RWPE1 (cell line): ENCODE measurements around the gene BOD1L2.
A peak's percentile ranks its signal among the peaks of the same experiment; 100 is the strongest.

Experiments
- CTCF ChIA-PET: fragments of 350-600 bp; sonication (Branson Sonifier 250); formaldehyde crosslinking; extraction: SDS; loops from one replicate; lab custom pipeline; 2021; lab: Yijun Ruan, JAX
- POLR2A ChIA-PET: fragments of 400-600 bp; formaldehyde crosslinking; extraction: SDS; loops from one replicate; lab custom pipeline; 2020; ENCODE audit warnings: antibody characterized with exemption; ENCODE audit not compliant: low non-redundant PET; lab: Yijun Ruan, JAX
- DNase-seq: peaks from one replicate; pipeline ENCODE4 v3.0.0; 2012; ENCODE audit warnings: low spot score
- H3K27ac ChIP-seq: fragments of 450-650 bp; 2 replicates; pipeline ENCODE4 v1.5.1; 2017
- CTCF ChIP-seq: fragments of 450-650 bp; conservative IDR thresholded peaks from 2 replicates; pipeline ENCODE4 v1.5.1; 2017; ENCODE audit warnings: low read depth, mild to moderate bottlenecking

The BOD1L2 gene

DNA sequence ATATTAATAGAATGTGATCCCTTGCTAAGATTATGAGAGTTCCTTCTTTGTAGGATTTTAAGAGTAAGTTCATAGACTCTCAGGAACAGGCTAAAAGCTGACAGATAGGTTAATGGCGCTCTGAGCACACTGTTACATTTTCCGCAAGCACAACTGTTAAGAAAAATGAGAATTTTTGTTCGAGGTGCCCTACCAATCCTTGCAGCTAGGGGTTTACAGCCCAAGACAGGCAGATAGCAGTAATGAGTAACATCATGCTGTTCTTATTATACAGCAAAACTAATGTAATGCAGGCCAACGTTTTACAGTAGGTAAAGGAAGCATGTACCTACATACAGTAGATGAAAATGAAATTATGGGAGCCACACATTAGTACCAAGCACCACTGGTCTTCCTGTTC lies 11.2 kb upstream of the BOD1L2 start:
- no peak for DNase-seq
- TF ChIP-seq CTCF = no peak
- H3K27ac ChIP-seq = no peak overlapping the region
- CTCF ChIA-PET = no interaction called here
- POLR2A ChIA-PET = no interaction called here

DNA sequence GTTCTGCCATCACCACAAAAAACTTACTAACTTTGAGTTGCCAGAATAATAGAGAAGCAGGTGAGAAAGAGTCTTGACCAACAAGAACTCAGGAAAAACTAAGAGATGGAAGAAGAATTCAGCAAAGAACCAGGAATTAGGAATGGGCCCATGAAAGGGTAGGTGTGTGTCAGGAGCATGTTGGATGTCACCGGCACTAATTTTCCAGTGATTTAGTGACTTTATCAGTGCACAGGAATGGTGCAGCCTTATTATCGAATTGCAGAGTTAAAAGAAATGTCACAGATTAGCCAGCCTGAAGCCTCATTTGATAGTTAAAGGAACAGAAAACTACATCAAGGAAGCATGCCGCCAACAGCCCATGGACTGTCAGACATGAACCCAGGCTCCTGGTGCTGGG lies 9.0 kb upstream of the BOD1L2 start:
- no peak for TF ChIP-seq CTCF
- DNase-seq = no peak
- ChIA-PET CTCF (no interaction called here), POLR2A (no interaction called here)
- H3K27ac ChIP-seq = no peak overlapping the region

DNA sequence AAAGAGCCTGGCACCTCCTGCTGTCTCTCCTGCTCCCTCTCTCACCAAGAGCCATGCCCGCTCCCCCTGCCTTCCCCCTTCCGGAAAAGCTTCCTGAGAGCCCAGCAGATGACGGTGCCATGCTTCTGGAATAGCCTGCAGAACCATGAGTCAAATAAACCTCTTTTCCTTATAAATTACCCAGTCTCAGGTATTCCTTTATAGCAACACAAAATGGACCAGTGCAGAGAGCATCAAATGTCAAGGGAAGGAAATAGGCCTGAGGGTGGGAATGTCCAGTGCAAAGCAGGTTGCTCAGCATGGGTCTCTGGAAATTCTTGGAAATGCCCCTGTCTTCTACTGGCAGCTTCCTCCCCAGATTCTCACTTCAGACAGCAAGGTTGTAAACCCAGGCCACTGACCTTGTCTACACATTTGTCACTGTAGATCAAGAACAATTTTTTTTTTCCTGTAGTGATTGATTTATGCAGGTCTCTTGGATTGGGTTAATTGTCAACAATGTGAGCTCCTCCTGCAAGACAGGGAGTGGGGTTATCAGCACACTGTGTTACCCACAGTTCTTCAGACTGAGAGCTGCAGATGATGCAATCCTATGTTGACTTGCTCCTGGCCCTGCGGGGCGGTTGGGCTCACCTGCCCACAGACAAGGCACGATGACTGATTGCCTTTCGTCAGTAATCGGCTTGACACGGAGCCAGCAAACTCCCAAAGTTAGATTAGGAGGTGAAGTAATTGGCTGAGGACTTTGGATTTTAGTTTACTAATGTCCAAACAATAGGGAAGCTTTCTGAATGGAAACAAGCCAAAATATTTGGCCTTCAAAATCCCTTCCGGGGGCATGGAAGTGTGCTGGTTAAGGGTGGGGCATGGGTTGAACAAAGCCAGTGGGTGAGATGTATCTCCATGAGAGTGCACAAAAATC lies 5.4 kb upstream of the BOD1L2 start:
- DNase-seq = peak; percentile 3
- H3K27ac ChIP-seq = no peak overlapping the region
- ChIA-PET CTCF (no interaction called here), POLR2A (no interaction called here)
- no peak for TF ChIP-seq CTCF

GRCh38 chr18:57142324-57142723 lies 4.6 kb upstream of the BOD1L2 start:
- no peak overlapping the region for H3K27ac ChIP-seq
- DNase-seq = no peak
- ChIA-PET POLR2A (no interaction called here), CTCF (no interaction called here)
- no peak for TF ChIP-seq CTCF

DNA sequence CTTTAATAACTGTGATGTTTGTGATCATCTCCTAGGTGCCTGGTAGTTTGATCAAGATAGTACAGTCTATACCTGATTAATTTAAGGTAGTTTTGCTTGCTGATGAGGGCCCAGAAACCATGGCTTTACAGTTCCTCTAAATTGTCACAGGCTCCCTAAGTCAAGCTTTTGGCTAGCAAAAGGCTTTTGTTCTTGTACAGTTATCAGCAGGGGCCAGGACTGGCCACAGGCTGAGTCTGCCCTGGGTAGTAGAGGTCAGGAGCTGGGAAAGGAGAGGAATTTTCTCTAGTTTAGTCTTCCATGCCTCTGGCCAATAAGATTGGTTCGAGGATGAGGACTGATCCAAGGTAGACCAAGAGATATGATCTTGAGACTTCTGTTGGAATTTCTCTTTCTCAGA lies 3.6 kb upstream of the BOD1L2 start:
- DNase-seq = no peak
- TF ChIP-seq CTCF = no peak
- ChIA-PET CTCF (no interaction called here), POLR2A (no interaction called here)
- H3K27ac ChIP-seq = no peak overlapping the region

DNA sequence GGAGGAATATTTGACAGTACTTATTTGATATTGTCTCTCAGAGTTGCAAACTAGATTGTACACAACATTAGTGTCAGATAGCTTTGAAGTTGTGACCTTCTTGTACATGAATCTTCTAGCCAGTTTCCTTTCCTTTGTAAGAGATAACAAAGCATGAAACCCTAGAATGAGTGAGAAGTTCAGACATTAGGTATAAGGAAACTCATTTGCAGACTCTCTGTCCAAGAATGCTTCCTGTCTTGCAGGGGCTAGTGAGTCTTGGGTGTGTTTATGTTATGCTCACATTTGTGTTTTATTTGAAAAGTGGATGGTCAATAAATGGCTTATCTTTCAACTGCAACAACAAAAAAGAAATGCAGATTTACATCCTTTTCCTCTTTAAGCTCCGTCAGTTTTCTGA lies 1.4 kb downstream of the BOD1L2 start:
- H3K27ac ChIP-seq = no peak overlapping the region
- DNase-seq = no peak
- ChIA-PET POLR2A (no interaction called here), CTCF (no interaction called here)
- no peak for TF ChIP-seq CTCF
